H1 (cell line): ENCODE data around the gene TMEM272. TPM values are rescaled to one million over a fixed set of nuclear protein-coding genes. Genes with fewer than 3 reads are reported as not detected.

Source experiments
- GTF2F1 ChIP-seq: IDR thresholded peaks from 2 replicates; pipeline ENCODE4 v1.6.1; 2012; ENCODE audit warnings: low read depth, low read length, improper control_type of control experiment, borderline replicate concordance
- HDAC2 ChIP-seq, 2 experiments: fragments of 300-600 bp in 1 of 2; sonication (generic) in 1 of 2; IDR thresholded peaks; 2 replicates each; pipeline ENCODE4 v1.6.1; 2011 to 2012; ENCODE audit warnings: low read depth in 2 of 2, low read length in 2 of 2, mild to moderate bottlenecking in 2 of 2, moderate library complexity in 2 of 2, borderline replicate concordance in 1 of 2, inconsistent platforms in 1 of 2
- HDAC6 ChIP-seq: IDR thresholded peaks from one replicate; pipeline ENCODE4 v1.7.1; 2012; ENCODE audit warnings: low read depth, mild to moderate bottlenecking, inconsistent platforms, low read length, moderate library complexity
- NANOG ChIP-seq: IDR thresholded peaks from 2 replicates; pipeline ENCODE4 v1.6.1; 2011; ENCODE audit warnings: low read length, low read depth, mild to moderate bottlenecking, inconsistent platforms; ENCODE audit not compliant: insufficient read depth, poor library complexity, severe bottlenecking
- TAF7 ChIP-seq: optimal IDR thresholded peaks from 2 replicates; pipeline ENCODE3; 2011; ENCODE audit warnings: low read depth, mild to moderate bottlenecking, inconsistent platforms, low read length, moderate library complexity, borderline replicate concordance
- YY1 ChIP-seq: IDR thresholded peaks from 2 replicates; pipeline ENCODE4 v1.6.1; 2011; ENCODE audit warnings: low read depth, mild to moderate bottlenecking, low read length
- polyA plus RNA-seq, 7 experiments: library from polyadenylated mRNA; depleted of rRNA in 3 of 7; stranded (reverse) in 5 of 7; unstranded in 2 of 7; fragments of >200 nt in 5 of 7; fragments of 200-250 nt in 2 of 7; gene quantifications; 1 replicate in 5 of 7; 2 replicates in 1 of 7; 4 replicates in 1 of 7; pipeline versions ENCODE4 v1.2.1 to v1.2.3, GENCODE V29; 2011 to 2013; ENCODE audit warnings: missing spikeins in 2 of 7, mixed read lengths in 2 of 7
- total RNA-seq: library from RNA; stranded (reverse); fragmentation: NEBNext Ultra II Directional; extraction: Animal tissue kit (Norgen Biotek cat#: 25700); gene quantifications from 2 replicates; pipeline ENCODE4 v1.2.1, GENCODE V29; 2021

The TMEM272 gene
- total and polyA plus RNA-seq, 2 of the 8 experiments (the other 6 are each of a cell fraction or from before 2014, with no cell fraction given), result 0.05 TPM; not detected in 1

GRCh38 chr13:51776179-51776578 is 68.8 kb downstream of the TMEM272 start (continued):
- TF ChIP-seq HDAC2 (IDR thresholded peaks at IDR 0.05; ENCODE audit: borderline replicate concordance in 1 of 2, low read depth in 2 of 2, low read length in 2 of 2) (no peak), TAF7 (no peak), GTF2F1 (no peak), NANOG (no peak), HDAC6 (no peak), YY1 (no peak)
